Activated CD8-positive, alpha-beta memory T cell treated with anti-CD3 and anti-CD28 coated beads for 1 hour (primary cell): ENCODE results near the gene MRAP2.
"Not testable (repeated sequence)": the region's sequence is repeated elsewhere in the genome, so short reads cannot be mapped to it uniquely, and the experiment has no call there.

Experiments used
- DNase-seq, 2 donors: peaks; one replicate each; pipeline ENCODE4 v3.0.0-alpha.2; 2020; ENCODE audit warnings: low read depth in 1 of 2; ENCODE audit errors: extremely low read depth in 1 of 2

The MRAP2 gene

DNA sequence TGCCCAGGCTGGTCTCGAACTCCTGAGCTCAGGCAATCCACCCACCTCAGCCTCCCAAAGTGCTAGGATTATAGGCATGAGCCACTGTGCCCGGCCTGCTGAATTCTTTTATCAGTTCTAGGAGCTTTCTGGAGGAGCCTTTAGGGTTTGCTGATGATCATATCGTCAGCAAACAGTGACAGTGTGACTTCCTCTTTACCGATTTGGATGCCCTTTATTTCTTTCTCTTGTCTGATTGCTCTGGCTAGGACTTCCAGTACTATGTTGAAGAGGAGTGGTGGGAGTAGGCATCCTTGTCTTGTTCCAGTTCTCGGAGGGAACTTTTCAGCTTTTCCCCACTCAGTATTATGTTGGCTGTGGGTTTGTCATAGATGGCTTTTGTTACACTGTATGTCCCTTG, 35.3 kb downstream of the MRAP2 start:
- DNase-seq: not testable (repeated sequence)

DNA sequence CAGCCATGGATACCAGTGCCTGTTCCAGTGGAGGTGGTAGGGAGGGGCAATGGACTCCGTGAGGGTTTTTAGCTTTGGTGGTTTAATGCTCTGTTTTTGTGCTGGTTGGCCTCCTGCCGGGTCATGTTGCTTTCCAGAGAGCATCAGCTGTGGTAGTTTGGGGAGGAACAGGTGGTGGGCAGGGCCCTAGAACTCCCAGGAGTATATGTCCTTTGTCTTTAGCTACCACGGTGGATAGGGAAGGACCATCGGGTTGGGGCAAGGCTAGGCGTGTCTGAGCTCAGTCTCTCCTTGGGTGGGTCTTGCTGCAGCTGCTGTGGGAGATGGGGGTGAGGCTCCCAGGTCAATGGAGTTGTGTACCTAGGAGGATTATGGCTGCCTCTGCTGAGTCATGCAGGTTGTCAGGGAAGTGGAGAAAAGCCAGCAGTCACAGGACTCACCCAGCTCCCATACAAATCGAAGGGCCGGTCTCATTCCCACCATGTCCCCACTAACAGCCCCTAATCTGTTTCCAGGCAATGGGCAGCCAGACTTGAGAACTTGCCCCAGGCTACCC, 38.9 kb downstream of the MRAP2 start:
- no peak for DNase-seq

DNA sequence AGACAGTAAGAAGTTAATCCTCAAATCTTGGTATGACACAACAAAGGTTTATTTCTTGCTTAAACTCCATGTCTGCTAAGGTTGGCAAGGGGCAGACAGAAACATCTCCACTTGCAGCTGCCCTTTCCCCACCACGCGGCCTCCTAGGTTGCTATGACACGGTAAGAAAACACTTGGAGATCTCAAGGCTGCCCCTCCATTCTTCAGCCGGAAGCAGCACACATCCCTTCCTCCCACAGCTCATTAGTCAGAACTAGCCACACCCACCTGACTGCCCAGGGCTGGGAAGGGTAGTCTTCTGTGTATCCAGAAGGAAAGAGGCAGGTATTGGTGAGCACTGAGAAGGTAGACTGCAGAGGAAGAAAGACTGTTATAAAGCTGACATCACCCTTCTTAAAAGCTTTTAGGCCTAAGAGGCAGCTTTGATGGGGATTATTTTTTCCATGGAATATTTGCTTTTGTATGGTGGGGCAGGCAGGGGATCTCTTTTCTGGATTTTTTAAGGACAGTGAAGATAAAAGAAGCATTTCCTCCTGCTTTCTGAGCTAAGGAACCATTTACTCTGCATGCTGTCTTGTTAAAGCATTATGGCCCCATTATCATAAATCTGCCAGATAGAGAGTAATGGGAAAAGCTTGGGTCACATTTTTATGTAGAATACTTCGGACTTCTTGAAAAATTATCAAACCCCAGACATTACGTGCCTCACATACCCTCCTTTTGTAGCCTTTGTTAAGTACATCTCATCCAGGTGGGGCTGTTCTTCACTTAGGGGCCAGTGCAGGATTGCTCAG, 41.6 kb downstream of the MRAP2 start:
- DNase-seq: no peak

DNA sequence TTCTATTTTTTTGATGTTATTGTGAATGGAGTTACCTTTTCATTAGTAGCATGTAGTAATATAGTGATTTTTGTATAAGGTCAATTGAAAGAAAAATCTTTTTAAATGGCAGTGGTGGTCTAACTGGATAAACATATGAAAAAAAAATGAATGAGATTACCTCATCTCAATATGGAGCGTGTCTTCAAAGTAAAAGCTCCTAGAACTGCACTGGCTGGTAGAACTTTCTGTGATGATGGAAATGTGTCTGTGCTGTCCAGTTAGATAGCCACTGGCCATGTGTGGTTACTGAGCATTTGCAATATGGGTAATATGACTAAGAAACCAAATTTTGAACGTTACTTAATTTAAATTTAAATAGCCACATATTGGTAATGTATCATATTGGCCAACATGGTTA, 44.1 kb downstream of the MRAP2 start:
- DNase-seq: no peak

DNA sequence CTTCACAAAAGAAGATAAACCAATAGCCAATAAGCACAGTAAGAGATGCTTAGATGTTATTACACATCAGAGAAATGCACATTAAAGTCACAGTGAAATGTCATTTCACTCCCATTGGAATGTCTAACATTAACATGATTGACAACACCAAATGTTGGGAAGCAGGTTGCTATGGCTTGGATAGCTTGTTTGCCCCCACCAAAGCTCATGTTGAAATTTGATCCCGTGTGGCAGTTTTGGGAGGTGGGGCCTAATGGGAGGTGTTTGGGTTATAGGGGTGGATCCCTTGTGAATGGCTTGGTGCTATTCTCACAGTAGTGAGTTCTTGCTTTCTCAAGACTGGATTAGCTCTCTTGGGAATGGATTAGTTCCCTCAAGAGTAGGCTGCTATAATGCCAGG, 44.8 kb downstream of the MRAP2 start:
- DNase-seq: no peak

DNA sequence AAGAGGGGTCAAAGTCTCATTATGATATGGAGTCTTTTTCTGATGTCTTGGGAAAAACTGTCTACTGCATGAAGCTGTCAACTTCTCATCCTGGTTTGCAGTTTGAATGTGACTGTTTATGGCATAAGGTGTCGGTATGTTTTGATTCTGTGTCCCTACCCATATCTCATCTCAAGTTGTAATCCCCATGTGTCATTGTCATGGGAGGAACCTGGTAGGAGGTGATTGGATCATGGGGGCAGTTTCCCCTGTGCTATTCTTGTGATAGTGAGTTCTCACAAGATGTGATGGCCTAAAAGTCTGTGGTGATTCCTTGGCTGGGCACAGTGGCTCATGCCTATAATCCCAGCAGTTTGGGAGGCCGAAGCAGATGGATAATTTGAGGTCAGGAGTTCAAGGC, 47.6 kb downstream of the MRAP2 start:
- DNase-seq: no peak

DNA sequence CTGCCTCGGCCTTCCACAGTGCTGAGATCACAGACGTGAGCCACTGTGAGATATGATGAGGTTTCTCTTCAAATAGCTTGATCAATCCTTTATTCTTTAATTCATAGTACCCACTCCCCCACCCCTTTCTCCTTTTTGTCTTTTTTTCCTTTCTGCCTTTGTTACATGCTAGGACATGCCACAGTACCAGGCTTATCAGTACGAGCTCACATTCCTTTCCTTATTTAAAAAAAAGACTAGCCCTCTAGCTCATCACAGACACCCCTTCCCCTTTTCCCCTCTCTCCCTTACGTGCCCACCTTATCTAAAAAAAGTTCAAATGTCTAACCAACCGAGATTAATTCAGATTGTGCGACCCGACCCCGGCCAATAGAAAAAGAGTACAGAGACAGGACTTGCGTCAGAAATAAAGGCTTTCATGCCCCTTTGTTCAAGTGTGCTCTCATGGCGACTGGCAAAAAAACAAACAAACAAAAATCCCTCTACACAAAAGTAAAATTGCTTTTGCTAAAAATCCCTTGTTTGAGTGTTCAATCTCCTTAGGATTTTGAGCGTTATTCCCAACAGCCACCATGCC, 49.2 kb downstream of the MRAP2 start:
- no peak for DNase-seq

DNA sequence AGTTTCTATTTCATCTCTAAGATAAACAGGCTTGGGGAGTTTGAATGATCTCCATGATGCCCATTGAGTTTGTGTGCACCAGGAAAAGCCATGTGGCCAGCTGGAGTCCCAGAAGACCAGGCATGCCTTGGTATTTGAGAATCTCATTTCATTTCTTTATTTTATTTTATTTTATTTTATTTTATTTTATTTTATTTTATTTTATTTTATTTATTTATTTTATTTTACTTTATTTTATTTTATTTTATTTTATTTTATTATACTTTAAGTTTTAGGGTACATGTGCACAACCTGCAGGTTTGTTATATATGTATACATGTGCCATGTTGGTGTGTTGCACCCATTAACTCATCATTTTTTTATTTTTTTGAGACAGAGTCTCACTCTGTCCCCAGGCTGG, 51.1 kb downstream of the MRAP2 start:
- not testable (repeated sequence) for DNase-seq

DNA sequence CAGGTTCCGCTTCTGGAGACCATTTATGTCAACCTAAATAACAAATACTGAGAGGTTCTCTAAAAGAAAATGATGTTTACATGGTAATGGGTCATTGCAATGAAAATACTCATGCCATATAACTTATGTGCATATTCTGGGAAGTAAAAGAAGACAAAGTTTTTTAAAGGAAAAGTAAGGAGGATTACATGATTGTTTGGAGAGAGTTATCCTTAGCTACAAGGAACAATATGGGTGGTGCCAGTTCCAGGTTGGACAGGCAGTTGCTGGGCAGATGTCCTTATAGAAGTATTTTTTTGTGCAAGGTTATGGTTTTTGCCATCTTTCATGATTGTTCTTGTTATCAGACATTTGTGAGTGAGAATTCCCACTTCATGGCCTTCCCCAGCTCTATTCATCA, 52.5 kb downstream of the MRAP2 start:
- no peak for DNase-seq

DNA sequence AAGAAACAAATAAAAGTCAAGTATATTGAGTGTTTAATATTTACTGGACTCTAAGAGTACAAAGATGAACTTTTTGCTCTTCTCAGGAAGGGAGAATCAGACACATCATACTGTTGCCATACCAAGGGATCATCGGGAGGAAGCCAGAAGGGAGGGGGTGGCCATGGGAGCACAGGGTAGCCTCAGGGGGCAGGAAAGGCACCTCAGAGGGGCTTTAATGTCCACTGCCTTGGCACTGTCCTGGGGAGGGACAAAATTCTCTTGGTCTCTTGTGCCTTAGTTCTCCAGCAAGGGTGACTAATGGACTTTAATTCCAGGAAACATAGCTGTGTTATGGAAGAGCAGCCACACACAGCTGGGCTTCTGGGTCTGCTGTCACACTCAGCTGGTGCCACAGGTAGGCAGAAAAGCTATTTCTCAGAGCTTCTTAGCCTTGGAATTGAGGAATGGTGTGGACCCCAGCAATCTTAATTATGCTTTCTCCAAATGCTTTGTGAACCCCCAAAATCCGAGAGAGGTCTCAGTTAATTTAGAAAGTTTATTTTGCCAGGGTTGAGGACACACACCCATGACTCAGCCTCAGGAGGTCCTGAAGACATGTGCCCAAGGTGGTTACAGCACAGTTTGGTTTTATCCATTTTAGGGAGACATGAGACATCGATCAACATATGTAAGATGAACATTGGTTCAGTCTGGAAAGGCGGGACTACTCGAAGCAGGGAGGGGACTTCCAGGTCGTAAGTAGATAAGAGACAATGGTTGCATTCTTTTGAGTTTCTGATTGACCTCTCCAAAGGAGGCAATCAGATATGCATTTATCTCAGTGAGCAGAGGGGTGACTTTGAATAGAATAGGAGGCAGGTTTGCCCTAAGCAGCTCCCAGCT, 53.2 kb downstream of the MRAP2 start:
- DNase-seq: no peak

DNA sequence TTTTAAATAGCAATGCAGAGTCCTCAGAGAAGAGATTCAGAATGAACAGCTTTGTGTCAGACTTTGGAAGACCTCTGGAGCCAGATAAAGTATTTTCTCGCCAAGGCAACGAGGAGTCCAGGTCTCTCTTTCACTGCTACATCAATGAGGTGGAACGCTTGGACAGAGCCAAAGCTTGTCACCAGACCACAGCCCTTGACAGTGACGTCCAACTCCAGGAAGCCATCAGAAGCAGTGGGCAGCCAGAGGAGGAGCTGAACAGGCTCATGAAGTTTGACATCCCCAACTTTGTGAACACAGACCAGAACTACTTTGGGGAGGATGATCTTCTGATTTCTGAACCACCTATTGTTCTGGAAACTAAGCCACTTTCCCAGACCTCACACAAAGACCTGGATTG, 55.5 kb downstream of the MRAP2 start:
- no peak for DNase-seq

DNA sequence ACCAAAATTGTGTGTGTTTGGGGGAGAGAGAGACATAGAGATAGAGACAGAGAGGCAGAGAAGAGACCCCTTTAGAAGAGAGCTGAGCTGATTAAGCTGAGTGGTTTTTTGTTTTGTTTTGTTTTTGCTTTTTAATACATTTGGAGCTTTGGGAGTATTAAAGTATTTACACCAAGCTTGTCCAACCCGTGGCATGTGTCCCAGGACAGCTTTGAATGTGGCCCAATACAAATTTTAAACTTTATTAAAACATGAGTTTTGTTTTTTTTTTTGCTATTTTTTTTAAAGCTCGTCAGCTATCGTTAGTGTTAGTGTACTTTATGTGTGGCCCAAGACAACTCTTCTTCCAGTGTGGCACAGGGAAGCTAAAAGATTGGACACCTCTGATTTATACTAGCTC, 56.0 kb downstream of the MRAP2 start:
- DNase-seq: no peak

DNA sequence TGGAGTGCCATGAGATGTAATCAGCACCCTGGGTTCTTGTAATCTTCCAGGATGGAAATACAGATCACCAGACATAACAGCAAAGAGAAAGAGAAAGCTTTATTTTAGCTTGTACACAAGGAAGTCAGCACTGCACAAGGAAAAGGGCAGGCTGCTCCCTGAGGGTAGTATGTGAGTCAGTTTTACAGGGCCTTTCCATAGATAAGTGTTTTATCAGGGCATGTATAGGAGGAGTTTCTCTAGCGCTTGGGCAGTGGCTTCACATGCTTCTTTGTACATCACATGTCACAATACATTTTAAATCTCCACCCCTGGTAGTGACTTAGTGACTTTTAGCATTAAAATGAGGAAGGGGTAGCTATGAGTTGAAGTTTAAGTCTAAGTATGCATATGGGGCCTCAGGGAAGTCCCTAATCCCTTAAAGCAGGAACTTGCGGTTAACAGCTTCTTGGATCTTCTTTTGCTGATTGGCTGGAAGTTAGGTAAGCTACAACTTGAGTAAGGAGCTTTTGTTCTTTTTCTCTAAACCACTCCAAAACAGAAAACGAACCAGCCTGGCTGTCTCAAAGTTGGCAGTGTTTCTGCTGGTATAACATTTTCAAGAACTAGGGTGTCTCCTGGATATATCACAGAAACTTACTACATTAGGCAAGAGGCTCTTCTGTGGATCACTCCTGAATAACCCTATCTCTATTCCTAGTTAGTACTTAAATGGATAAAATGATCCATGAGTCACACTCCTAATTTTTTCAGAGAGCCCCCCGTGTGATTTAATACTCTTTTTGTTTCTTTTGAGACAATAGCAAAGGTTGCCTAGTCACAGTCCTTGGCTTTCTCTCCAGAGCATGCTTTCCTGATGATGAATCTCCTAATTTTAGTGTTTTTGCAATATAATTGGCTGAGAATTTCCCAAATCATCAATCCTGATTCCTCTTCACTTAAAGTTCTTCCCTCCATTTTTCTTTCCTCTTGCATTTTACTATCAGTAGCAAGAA, 60.2 kb downstream of the MRAP2 start:
- no peak for DNase-seq

DNA sequence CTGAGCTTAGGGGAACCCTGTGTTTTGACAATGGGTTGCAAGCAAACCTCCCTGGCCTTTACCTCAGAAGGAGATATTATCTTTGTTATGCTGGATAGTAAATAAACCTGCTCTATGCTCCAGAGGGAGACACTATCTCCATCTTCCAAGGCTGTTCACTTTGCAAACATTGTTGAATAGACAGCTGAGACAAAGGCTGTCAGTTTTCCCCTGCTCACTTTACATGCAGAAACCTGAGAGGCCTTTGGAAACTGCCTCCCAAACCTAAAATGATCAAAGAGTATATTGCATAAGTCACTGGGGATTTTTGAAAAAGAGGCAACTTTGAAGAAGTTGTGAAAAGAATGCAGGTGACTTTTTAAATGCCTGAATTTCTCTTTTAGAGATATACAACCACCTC, 61.6 kb downstream of the MRAP2 start:
- DNase-seq: no peak

DNA sequence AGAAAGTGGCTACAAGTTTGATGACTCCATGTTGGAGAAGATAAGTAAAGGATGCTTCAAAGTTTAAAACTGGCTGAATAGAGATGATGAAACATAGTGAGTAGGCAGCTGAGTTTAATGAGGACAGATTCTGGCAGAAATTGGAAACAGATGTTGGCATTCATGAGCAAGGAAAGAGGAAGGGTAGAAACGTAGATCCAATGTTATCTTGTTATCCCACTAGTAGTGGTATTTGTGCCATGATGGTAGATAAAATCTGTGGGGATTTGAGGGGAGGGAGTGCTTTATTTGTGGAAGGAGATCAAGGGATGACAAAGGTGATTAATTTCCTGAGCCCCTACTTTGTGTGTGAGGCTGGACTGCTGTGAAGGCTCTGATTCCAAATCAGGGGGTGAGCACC, 69.5 kb downstream of the MRAP2 start:
- no peak for DNase-seq

DNA sequence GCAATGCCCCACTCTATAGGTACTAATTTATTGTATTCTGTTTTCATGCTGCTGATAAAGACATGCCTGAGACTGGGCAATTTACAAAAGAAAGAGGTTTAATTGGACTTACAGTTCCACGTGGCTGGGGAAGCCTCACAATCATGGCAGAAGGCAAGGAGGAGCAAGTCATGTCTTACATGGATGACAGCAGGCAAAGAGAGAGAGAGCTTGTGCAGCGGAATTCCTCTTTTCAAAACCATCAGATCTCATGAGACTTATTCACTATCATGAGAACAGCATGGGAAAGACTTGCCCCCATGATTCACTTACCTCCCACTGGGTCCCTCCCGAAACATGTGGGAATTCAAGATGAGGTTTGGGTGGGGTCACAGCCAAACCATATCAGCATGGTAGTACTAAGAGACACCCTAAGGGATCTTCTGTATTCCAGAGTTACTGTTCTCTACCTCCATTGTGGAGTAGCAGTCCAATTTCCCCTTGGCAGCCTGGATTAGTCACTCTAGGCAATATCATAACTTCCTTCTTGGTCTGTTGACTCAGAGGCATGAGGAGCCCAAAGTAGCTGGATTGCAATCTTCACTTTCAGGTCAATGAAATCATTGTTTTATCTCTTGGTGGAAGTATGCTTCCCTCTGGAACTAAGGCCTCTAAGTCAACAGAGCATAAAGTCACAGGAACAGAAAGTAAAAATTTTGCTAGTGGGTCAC, 71.8 kb downstream of the MRAP2 start:
- not testable (repeated sequence) for DNase-seq

DNA sequence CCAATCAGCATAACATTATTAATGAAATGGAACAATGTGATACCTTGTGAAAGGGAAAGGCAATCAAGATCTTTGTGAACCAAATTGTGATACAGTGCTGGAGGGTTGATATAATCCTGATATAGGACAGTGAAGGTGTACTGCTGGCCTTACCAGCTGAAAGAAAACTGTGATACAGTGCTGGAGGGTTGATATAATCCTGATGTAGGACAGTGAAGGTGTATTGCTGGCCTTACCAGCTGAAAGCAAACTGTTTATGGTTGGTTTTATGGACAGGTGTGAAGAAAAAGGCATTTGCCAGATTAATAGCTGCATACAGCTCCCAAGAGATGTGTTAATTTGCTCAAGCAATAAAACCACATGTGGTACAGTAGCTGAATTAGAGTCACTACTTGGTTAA, 73.9 kb downstream of the MRAP2 start:
- no peak for DNase-seq

DNA sequence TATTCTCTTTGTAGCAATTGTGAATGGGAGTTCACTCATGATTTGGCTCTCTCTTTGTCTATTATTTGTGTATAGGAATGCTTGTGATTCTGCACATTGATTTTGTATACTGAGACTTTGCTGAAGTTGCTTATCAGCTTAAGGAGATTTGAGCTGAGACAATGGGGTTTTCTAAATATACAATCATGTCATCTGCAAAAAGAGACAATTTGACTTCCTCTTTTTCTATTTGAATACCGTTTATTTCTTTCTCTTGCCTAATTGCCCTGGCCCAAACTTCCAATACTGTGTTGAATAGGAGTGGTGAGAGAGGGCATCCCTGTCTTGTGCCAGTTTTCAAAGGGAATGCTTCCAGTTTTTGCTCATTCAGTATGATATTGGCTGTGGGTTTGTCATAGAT, 77.8 kb downstream of the MRAP2 start:
- DNase-seq: not testable (repeated sequence)

DNA sequence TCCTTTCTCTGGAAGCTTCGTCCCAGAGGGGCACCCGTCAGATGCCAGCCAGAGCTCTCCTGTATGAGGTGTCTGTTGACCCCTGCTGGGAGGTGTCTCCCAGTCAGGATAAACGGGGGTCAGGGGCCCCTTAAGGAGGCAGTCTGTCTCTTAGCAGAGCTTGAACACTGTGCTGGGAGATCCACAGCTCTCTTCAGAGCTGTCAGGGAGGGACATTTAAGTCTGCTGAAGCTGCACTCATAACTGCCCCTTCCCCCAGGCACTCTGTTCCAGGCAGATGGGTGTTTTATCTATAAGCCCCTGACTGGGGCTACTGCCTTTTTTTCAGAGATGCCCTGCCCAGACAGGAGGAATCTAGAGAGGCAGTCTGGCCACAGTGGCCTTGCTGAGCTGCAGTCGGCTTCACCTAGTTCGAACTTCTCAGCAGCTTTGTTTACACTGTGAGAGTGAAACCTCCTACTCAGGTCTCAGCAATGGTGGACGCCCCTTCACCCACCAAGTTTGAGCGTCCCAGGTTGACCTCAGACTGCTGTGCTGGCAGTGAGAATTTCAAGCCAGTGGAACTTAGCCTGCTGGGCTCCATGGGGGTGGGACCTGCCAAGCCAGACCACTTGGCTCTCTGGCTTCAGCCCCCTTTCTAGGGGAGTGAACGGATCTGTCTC, 81.5 kb downstream of the MRAP2 start:
- not testable (repeated sequence) for DNase-seq
